ENCODE results near the gene MAGEF1. TPM values are rescaled to one million over a fixed set of nuclear protein-coding genes. Genes with fewer than 3 reads are reported as not detected.

Gene MAGEF1
- total and polyA plus RNA-seq, 2 donors (not counting 1 experiment from before 2014, with no cell fraction given): 9.5 to 26.2 TPM

- Mint-ChIP-seq H3K9me3 (ENCODE audit: insufficient read depth) (no peaks in the 10 kb centered on the region), H3K4me1 (no peaks in the 10 kb centered on the region), H3K4me3 (no peak overlapping the region), H3K27ac (no peak overlapping the region), H3K27me3 (peaks cover 13% of the 10 kb centered on the region)
- no CpG with 5 or more reads among the region's 6 CpGs for WGBS (ENCODE audit: insufficient coverage)
- Histone ChIP-seq H3K4me3 (ENCODE audit: control extremely low read depth in 1 of 5, extremely low read depth in 1 of 5, insufficient read depth in 1 of 5, low read depth in 2 of 5, low read length in 4 of 5) (no peak overlapping the region), H3K27me3 (replicated peaks in 1 of 4; ENCODE audit: control extremely low read depth in 1 of 4, control insufficient read depth in 3 of 4, insufficient read depth in 4 of 4, low read length in 3 of 4) (peaks cover 0 to 5% (median 0%) of the 10 kb centered on the region in 4 experiments), H3K4me2 (replicated peaks; ENCODE audit: low read depth, low read length, poor library complexity, severe bottlenecking) (no peak overlapping the region), H3K36me3 (replicated peaks in 1 of 2; ENCODE audit: control extremely low read depth in 1 of 2, control insufficient read depth in 1 of 2, extremely low read depth in 1 of 2, insufficient read depth in 2 of 2, low read length in 1 of 2) (no peaks in the 10 kb centered on the region), H3K27ac (ENCODE audit: low read length in 2 of 2) (no peak overlapping the region), H4K20me1 (ENCODE audit: control insufficient read depth, insufficient read depth, low read length, poor library complexity, severe bottlenecking) (no peaks in the 10 kb centered on the region), H3K4me1 (ENCODE audit: control insufficient read depth in 2 of 2, insufficient read depth in 2 of 2, low read length in 2 of 2) (no peaks in the 10 kb centered on the region), H3K9ac (ENCODE audit: low read length) (no peak overlapping the region), H3K79me2 (ENCODE audit: control insufficient read depth, insufficient read depth, low read length) (no peaks in the 10 kb centered on the region), H2AFZ (ENCODE audit: insufficient read depth, low read depth, low read length, poor library complexity, severe bottlenecking) (no peak overlapping the region), H3K9me3 (ENCODE audit: control extremely low read depth in 1 of 3, control insufficient read depth in 2 of 3, insufficient read depth in 1 of 3, low read length in 2 of 3) (no peaks in the 10 kb centered on the region)
- TF ChIP-seq EZH2 (IDR thresholded peaks at IDR 0.05; ENCODE audit: borderline replicate concordance, insufficient read depth, low read depth, low read length, poor library complexity, severe bottlenecking) (no peak), CTCF (IDR thresholded peaks at IDR 0.05) (no peak)
- ATAC-seq (ENCODE audit: low read depth) (no peak), DNase-seq (no peak)
- intact Hi-C loops (cut with micrococcal nuclease): no loop called here
- ChIA-PET CTCF (interaction anchor here (0.7 to 1.3 kb wide), 2 partner anchors 30 to 73 kb away, joined by 3 read pairs; no protein-coding TSS in a partner anchor), POLR2A (no interaction called here)
Observed at GRCh38 chr3:184728010-184728527, 16.2 kb upstream of the MAGEF1 start.

GRCh38 chr3:184727357-184728009 lies 15.6 kb upstream of the MAGEF1 start:
- no peaks in the 10 kb centered on the region for H3K9me3 Mint-ChIP-seq (ENCODE audit: insufficient read depth)

More at GRCh38 chr3:184727357-184728009, 15.6 kb upstream of the MAGEF1 start:
- no peak overlapping the region for H3K4me2 ChIP-seq (replicated peaks; ENCODE audit: low read depth, low read length, poor library complexity, severe bottlenecking)
- peaks cover 13% of the 10 kb centered on the region for H3K27me3 Mint-ChIP-seq
- H3K9me3 ChIP-seq (ENCODE audit: control extremely low read depth in 1 of 3, control insufficient read depth in 2 of 3, insufficient read depth in 1 of 3, low read length in 2 of 3): no peaks in the 10 kb centered on the region
- TF ChIP-seq CTCF (IDR thresholded peaks at IDR 0.05) (peak; percentile 74), EZH2 (IDR thresholded peaks at IDR 0.05; ENCODE audit: borderline replicate concordance, insufficient read depth, low read depth, low read length, poor library complexity, severe bottlenecking) (no peak)
- no peak overlapping the region for H2AFZ ChIP-seq (ENCODE audit: insufficient read depth, low read depth, low read length, poor library complexity, severe bottlenecking)
- H3K4me1 ChIP-seq (ENCODE audit: control insufficient read depth in 2 of 2, insufficient read depth in 2 of 2, low read length in 2 of 2): no peaks in the 10 kb centered on the region
- H3K27ac ChIP-seq (ENCODE audit: low read length in 2 of 2): no peak overlapping the region
- peak; percentile 74 for DNase-seq
- no peaks in the 10 kb centered on the region for H3K4me1 Mint-ChIP-seq
- no peaks in the 10 kb centered on the region for H3K36me3 ChIP-seq (replicated peaks in 1 of 2; ENCODE audit: control extremely low read depth in 1 of 2, control insufficient read depth in 1 of 2, extremely low read depth in 1 of 2, insufficient read depth in 2 of 2, low read length in 1 of 2)
- H4K20me1 ChIP-seq (ENCODE audit: control insufficient read depth, insufficient read depth, low read length, poor library complexity, severe bottlenecking): no peaks in the 10 kb centered on the region
- no peak overlapping the region for H3K27ac Mint-ChIP-seq
- peaks cover 0 to 5% (median 0%) of the 10 kb centered on the region in 4 experiments for H3K27me3 ChIP-seq (replicated peaks in 1 of 4; ENCODE audit: control extremely low read depth in 1 of 4, control insufficient read depth in 3 of 4, insufficient read depth in 4 of 4, low read length in 3 of 4)
- no peak overlapping the region for H3K9ac ChIP-seq (ENCODE audit: low read length)
- H3K4me3 Mint-ChIP-seq: no peak overlapping the region
- ChIA-PET CTCF (interaction anchor here (0.6 to 1.9 kb wide), 17 partner anchors 12 to 905 kb away, joined by 3 to 14 read pairs (median 4); no protein-coding TSS in a partner anchor), POLR2A (no interaction called here)
- peak; percentile 63 for ATAC-seq (ENCODE audit: low read depth)
- WGBS (ENCODE audit: insufficient coverage): 77% methylated on average over 4 of the region's 10 CpGs
- intact Hi-C loops (cut with micrococcal nuclease): loop anchor here (1.0 kb wide), 2 partner anchors 50 to 166 kb away; partner anchors contain the start of gene EPHB3
- no peaks in the 10 kb centered on the region for H3K79me2 ChIP-seq (ENCODE audit: control insufficient read depth, insufficient read depth, low read length)
- H3K4me3 ChIP-seq (ENCODE audit: control extremely low read depth in 1 of 5, extremely low read depth in 1 of 5, insufficient read depth in 1 of 5, low read depth in 2 of 5, low read length in 4 of 5): no peak overlapping the region
